HG02943 (cell line): Measurements from ENCODE around the gene CLGN.
"Not testable (repeated sequence)": the region's sequence is repeated elsewhere in the genome, so short reads cannot be mapped to it uniquely, and the experiment has no call there.

Experiments used
- ATAC-seq: cut with Tn5 transposase; IDR thresholded peaks from one replicate; pipeline ENCODE4 v1.9.1; 2021; ENCODE audit warnings: mild to moderate bottlenecking, low read depth, moderate library complexity; ENCODE audit not compliant: unreplicated experiment

CLGN gene

DNA sequence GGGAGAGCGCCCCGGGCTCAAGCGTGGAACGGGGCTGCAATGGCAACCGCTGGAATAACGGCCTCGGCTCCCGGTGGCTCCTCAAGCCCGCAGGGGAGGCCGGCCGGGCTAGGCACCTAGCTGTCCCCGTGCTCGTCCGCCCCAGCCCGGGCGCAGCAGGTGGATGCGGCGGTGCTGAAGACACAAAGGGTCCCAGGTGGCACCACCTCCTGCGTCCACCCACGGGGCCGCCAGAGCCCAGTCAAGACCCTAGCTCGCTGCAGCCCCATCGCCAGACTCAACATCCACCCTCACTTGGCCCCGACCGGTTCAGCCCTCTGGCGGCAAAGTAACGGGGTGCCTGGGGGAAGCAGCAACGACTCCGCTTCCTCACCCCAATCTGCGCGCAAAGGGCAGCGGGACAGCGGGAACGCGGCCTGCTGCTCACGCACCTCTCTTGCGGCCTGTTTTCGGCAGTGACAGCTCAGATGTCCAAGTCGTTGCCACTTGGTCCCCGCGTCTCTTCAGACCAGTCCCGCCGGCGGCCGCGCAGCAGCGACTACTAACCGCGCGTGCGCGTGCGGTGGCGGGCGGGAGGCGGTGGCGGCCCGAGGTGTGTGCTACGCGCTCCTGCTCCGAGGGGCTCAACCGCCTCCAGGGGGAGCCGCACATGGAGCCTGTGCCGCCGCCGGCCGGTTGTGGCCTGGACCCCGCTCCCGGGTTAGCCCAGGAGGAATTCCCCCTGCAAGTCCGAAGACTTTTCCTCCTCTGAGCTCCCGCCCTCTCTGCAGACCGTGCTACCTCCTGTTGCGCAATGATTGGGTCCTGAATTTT, at the start of gene CLGN:
Gene CLGN, minus strand, starts transcription at position 543 of the 813 bp plus-strand sequence. CDS start 14,570 bp downstream, outside the sequence.
- ATAC-seq = peak; percentile 81

DNA sequence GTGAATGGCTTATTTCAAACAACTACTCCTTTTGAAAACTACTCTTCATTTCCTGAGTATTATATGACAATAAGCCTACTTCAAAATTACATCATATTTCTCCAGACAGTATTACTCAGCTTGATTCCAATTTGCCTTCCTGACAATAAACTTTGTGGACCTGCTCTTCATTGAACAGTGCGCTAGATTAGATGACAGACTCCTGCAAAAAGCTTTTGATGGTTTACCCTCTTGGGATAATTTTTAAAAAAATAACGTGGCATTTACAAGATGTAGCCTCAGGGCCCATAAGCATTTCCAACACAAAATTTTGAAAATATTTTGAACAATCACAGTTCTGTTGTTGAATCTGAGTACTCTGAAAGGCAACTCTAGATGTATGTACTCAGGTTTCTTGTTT, 44.7 kb upstream of the CLGN start:
- ATAC-seq = no peak

- no peak for ATAC-seq
Measured at GRCh38 chr4:140469791-140470733, 42.6 kb upstream of the CLGN start.

GRCh38 chr4:140466146-140466545, 38.7 kb upstream of the CLGN start:
- ATAC-seq = no peak

- no peak for ATAC-seq
Measured at GRCh38 chr4:140463614-140464013, 36.2 kb upstream of the CLGN start.

DNA sequence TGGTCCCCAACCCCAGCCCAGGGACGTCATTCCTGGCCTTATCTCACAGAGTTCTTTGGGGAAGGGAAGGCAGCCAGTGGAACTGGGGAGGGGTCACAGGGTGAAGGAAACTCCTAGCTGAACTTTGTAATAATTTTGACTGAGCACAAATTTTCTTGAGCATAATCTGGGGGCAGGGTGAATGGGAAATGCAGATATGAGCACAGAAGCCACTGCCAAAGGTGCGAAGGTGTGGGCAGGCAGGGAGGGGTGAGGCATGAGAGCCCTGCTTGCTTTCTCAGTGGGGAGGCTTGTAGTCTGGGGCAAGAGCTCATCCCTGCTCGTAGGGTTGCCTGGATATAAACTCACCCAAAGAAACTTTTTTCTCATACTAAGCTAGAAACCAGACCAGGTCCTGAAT, 35.7 kb upstream of the CLGN start:
- ATAC-seq = no peak

GRCh38 chr4:140450352-140450751, 22.9 kb upstream of the CLGN start:
- ATAC-seq = no peak

GRCh38 chr4:140448830-140449229, 21.4 kb upstream of the CLGN start:
- ATAC-seq = no peak

GRCh38 chr4:140448162-140448561, 20.7 kb upstream of the CLGN start:
- no peak for ATAC-seq

DNA sequence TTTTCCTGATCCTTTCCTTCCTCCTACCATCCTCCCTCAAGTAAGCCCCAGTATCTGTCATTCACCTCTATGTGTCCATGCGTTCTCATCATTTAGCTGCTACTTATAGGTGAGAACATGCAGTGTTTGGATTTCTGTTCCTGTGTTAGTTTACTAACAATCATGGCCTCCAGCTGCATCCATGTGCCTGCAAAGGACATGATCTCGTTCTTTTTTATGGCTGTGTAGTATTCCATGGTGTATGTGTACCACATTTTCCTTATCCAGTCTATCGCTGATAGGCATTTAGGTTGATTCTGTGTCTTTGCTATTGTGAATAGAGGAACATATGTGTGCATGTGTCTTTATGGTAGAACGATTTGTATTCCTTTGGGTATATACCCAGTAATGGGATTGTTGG, 16.9 kb upstream of the CLGN start:
- ATAC-seq = not testable (repeated sequence)

DNA sequence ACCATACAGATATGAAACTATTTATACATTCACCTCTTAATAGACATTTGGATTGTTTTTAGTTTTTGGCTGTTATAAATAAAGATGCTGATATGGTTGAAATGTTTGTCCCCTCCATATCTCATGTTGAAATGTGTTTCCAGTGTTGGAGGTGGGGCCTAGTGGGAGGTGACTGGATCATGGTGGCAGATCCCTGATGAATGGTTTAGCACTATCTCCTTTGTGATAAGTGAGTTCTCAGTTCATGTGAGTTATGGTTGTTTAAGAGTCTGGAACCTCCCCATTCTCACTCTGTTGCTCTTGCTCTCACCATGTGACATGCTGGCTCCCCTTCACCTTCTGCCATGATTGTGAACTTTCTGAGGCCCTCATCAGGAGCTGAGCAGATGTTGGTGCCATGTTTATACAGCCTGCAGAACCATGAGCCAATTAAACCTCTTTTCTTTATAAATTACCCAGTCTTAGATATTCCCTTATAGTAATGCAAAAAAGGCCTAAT, 12.2 kb upstream of the CLGN start:
- ATAC-seq = no peak

DNA sequence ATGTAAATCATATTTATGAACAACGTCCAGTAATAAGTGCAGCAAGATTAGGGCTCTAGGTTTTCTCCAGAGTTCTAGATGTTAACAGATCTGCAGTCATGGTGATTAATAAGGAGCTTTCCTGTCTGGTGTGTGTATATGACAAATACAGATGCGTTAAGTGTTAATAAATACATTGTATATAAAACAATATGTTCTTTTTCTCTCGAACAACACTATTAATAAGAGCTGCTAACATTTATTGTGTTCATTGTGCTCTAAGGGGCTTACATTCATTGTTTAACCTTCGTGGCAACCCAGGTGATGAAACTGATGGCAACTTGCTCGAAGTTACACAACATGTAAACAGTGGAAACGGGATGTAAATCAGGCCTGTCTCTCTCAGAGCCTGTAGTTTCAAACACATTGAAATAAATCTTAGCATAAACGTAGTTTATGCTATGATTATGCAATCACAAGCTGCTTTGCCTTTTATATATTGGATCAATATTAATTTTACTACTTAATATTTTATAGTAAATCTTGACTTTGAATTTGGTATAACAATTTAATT, 547 bp upstream of the CLGN start:
- ATAC-seq = no peak

- ATAC-seq = peak; percentile 20
Measured at GRCh38 chr4:140426610-140427105, 790 bp downstream of the CLGN start.

GRCh38 chr4:140423106-140423505, 4.3 kb downstream of the CLGN start:
- ATAC-seq = no peak

- not testable (repeated sequence) for ATAC-seq
Measured at GRCh38 chr4:140413130-140413969, 14.1 kb downstream of the CLGN start.

DNA sequence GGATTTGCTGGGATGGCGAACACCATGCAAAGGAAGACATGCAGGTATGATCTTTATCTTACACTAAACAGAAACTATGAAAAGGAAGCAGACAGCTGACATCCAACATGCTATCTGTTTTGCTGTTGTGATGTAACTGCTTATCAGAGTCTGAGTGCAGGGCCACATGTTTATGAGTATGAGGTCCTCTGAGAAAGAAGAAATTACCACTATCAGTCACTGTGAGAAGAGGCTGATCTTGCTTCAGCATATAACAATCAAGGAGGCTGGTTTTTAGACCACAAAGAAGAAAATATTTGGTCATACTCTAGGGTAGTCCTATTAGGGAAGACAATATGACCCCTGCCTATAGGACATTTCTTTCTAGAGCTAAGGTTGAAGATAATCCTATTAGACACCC, 18.5 kb downstream of the CLGN start:
- no peak for ATAC-seq

DNA sequence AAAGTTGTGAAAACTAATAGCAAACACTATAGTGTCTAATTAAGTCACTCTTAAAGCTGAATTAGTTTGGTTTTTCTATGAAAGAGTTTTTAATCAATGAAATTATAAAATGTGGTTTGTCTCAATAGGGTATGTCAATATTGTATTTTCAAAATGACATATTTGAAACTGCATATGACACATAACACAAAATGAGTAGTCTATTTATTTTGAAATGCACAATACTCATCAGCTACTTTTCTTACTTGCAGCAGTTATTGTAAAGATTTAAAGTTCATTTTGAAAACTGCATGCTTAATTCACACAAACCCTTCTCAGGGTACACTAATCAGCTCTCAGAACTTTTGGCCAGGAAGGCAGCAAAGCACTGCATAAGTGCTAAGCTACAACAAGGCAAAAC, 21.2 kb downstream of the CLGN start:
- ATAC-seq = no peak

GRCh38 chr4:140400111-140400510, 27.3 kb downstream of the CLGN start:
- no peak for ATAC-seq

- no peak for ATAC-seq
Measured at GRCh38 chr4:140395668-140396067, 31.8 kb downstream of the CLGN start.

DNA sequence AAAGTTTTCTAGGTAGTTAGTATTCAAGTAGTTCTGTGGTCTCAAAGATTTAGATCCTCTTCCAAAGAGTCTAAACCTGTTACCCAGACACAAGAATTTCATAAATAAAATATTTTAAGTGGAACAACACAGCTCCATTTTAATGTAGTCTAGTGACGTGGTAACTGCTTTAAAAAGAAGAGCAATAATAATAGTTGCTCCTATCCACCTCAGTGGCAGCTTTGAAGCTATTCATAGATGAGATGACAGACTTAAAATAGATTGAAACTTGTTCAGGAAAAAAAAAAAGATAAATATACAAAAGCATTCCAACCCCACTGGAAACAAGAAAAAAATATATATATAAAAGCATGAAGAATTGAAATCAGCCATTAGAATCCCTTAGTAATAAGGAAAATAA, 39.4 kb downstream of the CLGN start:
- no peak for ATAC-seq
